HepG2 (cell line): Measurements from ENCODE around the gene ALG9. TPM values are rescaled to one million over a fixed set of nuclear protein-coding genes. Genes with fewer than 3 reads are reported as not detected.
A peak's percentile ranks its signal among the peaks of the same experiment; 100 is the strongest.

Experiments
- ARID5B ChIP-seq: IDR thresholded peaks from 2 replicates; pipeline ENCODE4 v1.4.0; 2020; ENCODE audit warnings: mild to moderate bottlenecking, missing genetic modification reagents
- BHLHE40 ChIP-seq: IDR thresholded peaks from 2 replicates; pipeline ENCODE4 v1.6.1; 2011; ENCODE audit warnings: low read length, improper control_type of control experiment
- GPBP1L1 ChIP-seq: sonication (generic); formaldehyde crosslinking; IDR thresholded peaks from 2 replicates; pipeline ENCODE4 v1.5.0; 2020; ENCODE audit warnings: mild to moderate bottlenecking, missing genetic modification reagents
- GTF2F1 ChIP-seq: fragments of 150-350 bp; IDR thresholded peaks from 2 replicates; pipeline ENCODE4 v1.6.1; 2014; ENCODE audit warnings: low read length
- MAFG ChIP-seq: sonication (generic); formaldehyde crosslinking; IDR thresholded peaks from 2 replicates; pipeline ENCODE4 v1.5.1; 2020; ENCODE audit warnings: mild to moderate bottlenecking, missing genetic modification reagents
- MATR3 ChIP-seq: sonication (generic); formaldehyde crosslinking; IDR thresholded peaks from 2 replicates; pipeline ENCODE4 v1.4.0; 2020; ENCODE audit warnings: missing genetic modification reagents
- MED1 ChIP-seq: sonication (generic); formaldehyde crosslinking; IDR thresholded peaks from 2 replicates; pipeline ENCODE4 v1.4.0; 2020; ENCODE audit warnings: missing genetic modification reagents
- MTA1 ChIP-seq: sonication (generic); formaldehyde crosslinking; IDR thresholded peaks from 2 replicates; pipeline ENCODE4 v1.4.0; 2020; ENCODE audit warnings: missing genetic modification reagents, mild to moderate bottlenecking, borderline replicate concordance
- PRMT3 ChIP-seq: sonication (generic); formaldehyde crosslinking; IDR thresholded peaks from 2 replicates; pipeline ENCODE4 v1.8.1; 2022; ENCODE audit warnings: low read depth, mild to moderate bottlenecking, moderate library complexity, missing genetic modification reagents, borderline replicate concordance
- RERE ChIP-seq: IDR thresholded peaks from 2 replicates; pipeline ENCODE4 v1.6.1; 2016; ENCODE audit warnings: low read depth, missing genetic modification reagents, missing compliant biosample characterization
- SOX13 ChIP-seq, 3 experiments: fragments of 450-650 bp in 1 of 3; sonication (generic) in 1 of 3; formaldehyde crosslinking in 1 of 3; IDR thresholded peaks in 2 of 3; conservative IDR thresholded peaks in 1 of 3; 2 replicates each; pipeline versions ENCODE4 v1.5.0 to v1.6.1; 2016 to 2020; ENCODE audit warnings: antibody characterized with exemption in 1 of 3, mild to moderate bottlenecking in 1 of 3, missing compliant biosample characterization in 1 of 3, missing genetic modification reagents in 1 of 3, moderate library complexity in 1 of 3
- SYNCRIP ChIP-seq: fragments of 200-400 bp; formaldehyde crosslinking; IDR thresholded peaks from 2 replicates; pipeline ENCODE4 v1.6.1; 2018; ENCODE audit warnings: mild to moderate bottlenecking, low read depth, low read length; ENCODE audit not compliant: insufficient read depth
- THAP11 ChIP-seq: IDR thresholded peaks from 2 replicates; pipeline ENCODE4 v1.6.1; 2016; ENCODE audit warnings: missing biosample characterization, missing genetic modification reagents
- ZMYM4 ChIP-seq: sonication (generic); formaldehyde crosslinking; IDR thresholded peaks from 2 replicates; pipeline ENCODE4 v1.8.1; 2023; ENCODE audit warnings: mild to moderate bottlenecking, missing genetic modification reagents
- ZNF225 ChIP-seq: sonication (generic); formaldehyde crosslinking; IDR thresholded peaks from 2 replicates; pipeline ENCODE4 v1.4.0; 2020; ENCODE audit warnings: mild to moderate bottlenecking, missing genetic modification reagents
- ZNF30 ChIP-seq: sonication (generic); formaldehyde crosslinking; IDR thresholded peaks from 2 replicates; pipeline ENCODE4 v1.5.0; 2020; ENCODE audit warnings: mild to moderate bottlenecking, missing genetic modification reagents
- ZNF614 ChIP-seq: IDR thresholded peaks from 2 replicates; pipeline ENCODE4 v1.6.1; 2018; ENCODE audit warnings: missing biosample characterization, missing genetic modification reagents, inconsistent platforms, borderline replicate concordance
- ZNF660 ChIP-seq: sonication (generic); formaldehyde crosslinking; IDR thresholded peaks from 2 replicates; pipeline ENCODE4 v1.5.1; 2020; ENCODE audit warnings: mild to moderate bottlenecking, low read depth, missing genetic modification reagents, borderline replicate concordance
- polyA plus RNA-seq, 8 experiments: library from polyadenylated mRNA; depleted of rRNA in 3 of 8; stranded (reverse) in 7 of 8; unstranded in 1 of 8; fragments of >200 nt; fragmentation: Illumina TruSeq in 4 of 8; extraction: Trizol in 4 of 8; gene quantifications; 2 replicates each; pipeline versions ENCODE4 v1.2.1 to v1.2.3, GENCODE V29; 2011 to 2016; ENCODE audit warnings: low read depth in 4 of 8, missing spikeins in 1 of 8, mixed read lengths in 1 of 8; ENCODE audit not compliant: insufficient read depth in 1 of 8
- total RNA-seq, 5 experiments: library from RNA; depleted of rRNA; stranded (reverse); fragments of >200 nt; fragmentation: Illumina TruSeq; extraction: Trizol; gene quantifications; 2 replicates each; pipeline ENCODE4 v1.2.3, GENCODE V29; 2016; ENCODE audit warnings: low read depth in 1 of 5

The ALG9 gene
- total and polyA plus RNA-seq, 2 of the 13 experiments (the other 11 are each of a cell fraction or from before 2014, with no cell fraction given) = 39.4 to 40.6 TPM

GRCh38 chr11:111765984-111766833 is 105.2 kb downstream of the ALG9 start, which contains the start of gene PPP2R1B (continued):
- TF ChIP-seq GPBP1L1 (CRISPR knock-in tag) = no peak
- TF ChIP-seq SOX13 (IDR thresholded peaks at IDR 0.05) = no peak
- TF ChIP-seq SOX13 (CRISPR knock-in tag; conservative IDR thresholded peaks at IDR 0.05 in 1 of 2, IDR thresholded peaks at IDR 0.05 in 1 of 2) = 0 out of 4 replicates have a peak, but pooled peaks of 1 of the 2 experiments have one; percentile 2
- no peak; the same call in 1 of the 2 replicates for TF ChIP-seq ARID5B (CRISPR knock-in tag)
- peak; percentile 31; the same call in 1 of the 2 replicates for TF ChIP-seq MED1 (CRISPR knock-in tag)
- TF ChIP-seq ZMYM4 (CRISPR knock-in tag) = peak; percentile 51; the same call in 1 of the 2 replicates
- no peak for TF ChIP-seq GTF2F1
- peak; percentile 29; the same call in 1 of the 2 replicates for TF ChIP-seq THAP11
- TF ChIP-seq MTA1 (CRISPR knock-in tag) = no peak
- TF ChIP-seq MAFG (CRISPR knock-in tag) = no peak
- TF ChIP-seq ZNF225 = no peak
- TF ChIP-seq RERE (CRISPR knock-in tag) = no peak; the same call in 1 of the 2 replicates
- no peak for TF ChIP-seq SYNCRIP
- no peak for TF ChIP-seq BHLHE40
- TF ChIP-seq MATR3 (CRISPR knock-in tag) = no peak
- 0 out of 2 replicates have a peak, but pooled peaks have one; percentile 85 for TF ChIP-seq ZNF30
- no peak for TF ChIP-seq ZNF660
- TF ChIP-seq PRMT3 (CRISPR knock-in tag) = no peak
- peak; percentile 36; the same call in 1 of the 2 replicates for TF ChIP-seq ZNF614 (CRISPR knock-in tag)
